GM13977 (cell line): ENCODE data around the gene FAM237A.

ENCODE experiments used
- DNase-seq: peaks from one replicate; pipeline ENCODE4 v3.0.0; 2012; ENCODE audit warnings: low spot score
- CTCF ChIP-seq: IDR thresholded peaks from 2 replicates; pipeline ENCODE4 v1.5.1; 2012; ENCODE audit warnings: mild to moderate bottlenecking, control low read depth; ENCODE audit not compliant: insufficient read depth; ENCODE audit errors: extremely low read depth, missing control alignments
- in situ Hi-C: fragments of 300-500 bp; cut with MboI; formaldehyde crosslinking; loops from one replicate; pipeline ENCODE4 v1.12.0; 2022; ENCODE audit warnings: low sequenced_read_pairs, low pct_unique_long_range_greater_than_20kb, mixed read lengths, inconsistent platforms; ENCODE audit not compliant: unreplicated experiment

FAM237A gene

DNA sequence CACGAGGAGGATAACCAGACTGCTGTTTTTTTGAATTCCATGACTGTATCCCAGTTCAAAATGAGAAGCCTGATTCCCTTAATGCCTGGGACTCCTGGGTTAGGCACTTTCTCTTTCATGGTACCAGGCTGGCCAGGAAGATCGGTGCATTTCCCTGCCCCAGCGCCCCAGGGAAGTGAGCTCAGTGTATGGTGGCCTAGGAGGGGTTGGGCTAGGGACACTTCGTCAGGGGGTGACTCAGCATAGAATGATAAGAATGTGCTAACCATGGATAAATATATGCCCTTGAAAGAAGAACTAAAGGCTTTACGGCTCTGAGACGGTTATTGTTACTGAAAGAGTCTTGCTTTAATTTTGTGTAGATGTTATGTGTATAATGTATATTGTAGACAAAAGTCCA lies 27.5 kb upstream of the FAM237A start:
- no peak for DNase-seq
- no peak for TF ChIP-seq CTCF
- in situ Hi-C loops: no loop called here

DNA sequence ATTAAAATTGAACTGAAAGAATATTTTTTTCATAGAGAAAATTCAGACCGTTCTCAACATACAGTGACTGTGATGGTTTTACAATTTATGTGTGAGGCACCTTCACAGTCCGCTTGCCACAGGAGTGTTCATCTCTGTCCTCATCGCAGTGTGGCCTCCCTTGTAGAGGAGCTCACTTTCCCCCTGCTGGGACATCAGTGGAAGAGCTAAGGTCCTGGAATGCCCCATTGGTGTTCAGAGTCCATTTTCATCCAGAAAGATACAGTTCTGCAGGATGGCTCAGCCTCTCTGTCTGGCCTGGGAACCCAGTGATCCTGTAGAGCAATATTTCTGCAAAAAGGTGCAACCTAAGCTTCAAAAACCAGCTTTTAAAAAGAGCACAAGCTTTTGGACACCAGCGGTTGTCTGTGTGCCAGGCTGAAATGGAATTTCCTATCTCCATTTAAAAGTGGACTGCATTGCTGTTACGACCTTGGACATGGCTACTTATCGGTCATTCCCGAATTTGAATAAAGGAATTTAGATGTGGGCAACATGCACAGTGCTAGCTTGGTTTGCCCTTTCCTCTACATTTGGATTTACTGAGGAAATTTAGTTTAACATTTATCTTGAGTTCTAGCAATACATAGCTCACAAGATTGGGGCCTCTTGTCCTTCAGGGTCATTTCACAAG lies 26.7 kb upstream of the FAM237A start:
- in situ Hi-C loops: no loop called here
- no peak for DNase-seq
- no peak for TF ChIP-seq CTCF

DNA sequence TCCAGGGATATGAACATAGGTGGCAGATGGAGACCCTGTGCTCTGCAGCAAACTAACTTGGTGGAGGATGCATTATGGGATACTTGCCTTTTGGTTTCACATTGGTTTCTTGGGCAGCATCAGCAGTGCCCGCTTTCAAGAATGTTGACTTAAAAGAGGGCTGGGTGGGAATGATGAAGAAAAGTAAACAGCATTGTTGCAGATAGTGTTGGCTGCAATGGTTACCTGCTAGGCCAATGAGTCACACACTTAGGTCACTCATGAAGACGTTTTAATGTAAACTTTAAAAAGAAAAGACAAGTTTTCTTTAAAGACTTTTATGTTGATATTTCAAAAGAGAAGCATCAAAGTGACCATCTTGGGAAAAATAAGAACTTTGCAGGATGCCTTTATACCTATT lies 26.1 kb upstream of the FAM237A start:
- in situ Hi-C loops: no loop called here
- no peak for TF ChIP-seq CTCF
- no peak for DNase-seq

GRCh38 chr2:206619011-206619410 lies 23.3 kb upstream of the FAM237A start:
- TF ChIP-seq CTCF: no peak
- DNase-seq: no peak
- in situ Hi-C loops: no loop called here

GRCh38 chr2:206626108-206626507 lies 16.2 kb upstream of the FAM237A start:
- no peak for TF ChIP-seq CTCF
- DNase-seq: no peak
- in situ Hi-C loops: no loop called here

DNA sequence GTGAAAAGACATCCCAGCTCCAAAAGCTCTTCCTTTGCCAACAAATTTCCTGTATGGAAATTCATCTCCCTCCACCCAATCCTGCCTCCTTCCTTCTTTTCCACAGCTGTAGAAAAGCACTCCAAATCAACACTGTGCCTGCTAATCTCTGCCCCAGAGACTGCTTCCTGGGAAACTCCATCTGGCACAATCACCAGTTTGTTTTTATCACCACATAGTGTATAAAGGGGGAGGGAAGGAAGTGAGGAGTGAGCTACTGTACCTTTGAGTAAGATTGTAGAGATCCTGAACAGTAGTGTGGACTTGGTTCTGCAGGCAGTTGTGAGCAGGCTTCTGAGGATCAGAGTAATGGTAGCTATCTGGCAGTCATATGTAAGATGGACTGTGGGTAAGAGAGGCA lies 14.7 kb upstream of the FAM237A start:
- in situ Hi-C loops: no loop called here
- no peak for TF ChIP-seq CTCF
- DNase-seq: no peak

- in situ Hi-C loops: no loop called here
- no peak for TF ChIP-seq CTCF
- DNase-seq: no peak
Measured at GRCh38 chr2:206631340-206631739, 10.9 kb upstream of the FAM237A start.
